ENCODE measurements around the gene MED4.

Gene MED4

GRCh38 chr13:48028066-48028465 is 66.8 kb downstream of the MED4 start:
- DNase-seq, result no peak

All from kidney glomerular epithelial cell (primary cell).